ENCODE results near the gene SPTBN2. TPM values are rescaled to one million over a fixed set of nuclear protein-coding genes. Genes with fewer than 3 reads are reported as not detected.

SPTBN2 gene
- total RNA-seq, 4 donors from 2014 or later, result 435 to 663 (median 597) TPM

DNA sequence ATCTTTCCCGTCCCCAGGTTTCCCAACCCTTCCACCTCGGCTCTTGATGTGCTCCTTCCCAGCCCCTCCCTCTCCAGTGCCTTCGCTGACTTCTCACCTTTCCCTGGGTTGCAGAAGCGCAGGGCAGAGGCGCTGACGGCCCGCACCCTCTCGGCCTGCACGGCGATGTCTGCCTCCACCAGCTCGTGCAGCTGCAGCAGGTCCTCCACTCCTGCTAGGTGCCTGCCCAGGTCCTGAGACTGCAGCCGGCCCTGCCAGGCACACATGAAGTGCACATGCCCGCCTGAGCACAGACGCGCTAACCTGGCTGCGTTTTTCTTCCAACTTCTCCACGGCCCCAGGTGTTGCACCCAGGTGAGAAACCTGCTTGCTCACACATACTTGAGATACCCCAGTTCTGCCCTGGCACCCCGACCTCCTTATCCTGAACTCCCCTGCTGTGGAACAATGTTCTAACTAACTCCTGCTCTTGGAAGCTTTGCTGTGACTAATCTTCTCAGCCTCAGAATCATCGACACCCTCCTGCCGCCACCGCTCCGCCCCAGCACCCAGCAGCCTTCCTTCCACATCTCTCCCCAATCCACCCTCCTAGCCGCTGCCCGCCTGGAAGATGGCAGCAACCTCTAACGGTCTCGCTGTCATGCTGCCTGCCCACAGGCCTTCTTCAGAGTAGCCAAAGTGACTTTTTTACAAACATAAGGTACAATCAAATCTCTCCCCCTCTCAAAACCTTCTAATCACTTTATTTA lies 23.3 kb downstream of the SPTBN2 start:
- 70 to 79% methylated on average over 26 of the region's 26 CpGs for WGBS, 2 donors
- TF ChIP-seq, protein P1, sequence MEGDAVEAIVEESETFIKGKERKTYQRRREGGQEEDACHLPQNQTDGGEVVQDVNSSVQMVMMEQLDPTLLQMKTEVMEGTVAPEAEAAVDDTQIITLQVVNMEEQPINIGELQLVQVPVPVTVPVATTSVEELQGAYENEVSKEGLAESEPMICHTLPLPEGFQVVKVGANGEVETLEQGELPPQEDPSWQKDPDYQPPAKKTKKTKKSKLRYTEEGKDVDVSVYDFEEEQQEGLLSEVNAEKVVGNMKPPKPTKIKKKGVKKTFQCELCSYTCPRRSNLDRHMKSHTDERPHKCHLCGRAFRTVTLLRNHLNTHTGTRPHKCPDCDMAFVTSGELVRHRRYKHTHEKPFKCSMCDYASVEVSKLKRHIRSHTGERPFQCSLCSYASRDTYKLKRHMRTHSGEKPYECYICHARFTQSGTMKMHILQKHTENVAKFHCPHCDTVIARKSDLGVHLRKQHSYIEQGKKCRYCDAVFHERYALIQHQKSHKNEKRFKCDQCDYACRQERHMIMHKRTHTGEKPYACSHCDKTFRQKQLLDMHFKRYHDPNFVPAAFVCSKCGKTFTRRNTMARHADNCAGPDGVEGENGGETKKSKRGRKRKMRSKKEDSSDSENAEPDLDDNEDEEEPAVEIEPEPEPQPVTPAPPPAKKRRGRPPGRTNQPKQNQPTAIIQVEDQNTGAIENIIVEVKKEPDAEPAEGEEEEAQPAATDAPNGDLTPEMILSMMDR (IDR thresholded peaks at IDR 0.05), result no peak
- no peak for TF ChIP-seq POLR2A (IDR thresholded peaks at IDR 0.05)
- intact Hi-C loops (cut with DNase I; ENCODE audit: low total_unique reads), result no loop called here
- no peak overlapping the region for H3K4me3 ChIP-seq (ENCODE audit: low read depth, poor library complexity, severe bottlenecking)
- no peak for DNase-seq (ENCODE audit: low spot score in 2 of 2)

DNA sequence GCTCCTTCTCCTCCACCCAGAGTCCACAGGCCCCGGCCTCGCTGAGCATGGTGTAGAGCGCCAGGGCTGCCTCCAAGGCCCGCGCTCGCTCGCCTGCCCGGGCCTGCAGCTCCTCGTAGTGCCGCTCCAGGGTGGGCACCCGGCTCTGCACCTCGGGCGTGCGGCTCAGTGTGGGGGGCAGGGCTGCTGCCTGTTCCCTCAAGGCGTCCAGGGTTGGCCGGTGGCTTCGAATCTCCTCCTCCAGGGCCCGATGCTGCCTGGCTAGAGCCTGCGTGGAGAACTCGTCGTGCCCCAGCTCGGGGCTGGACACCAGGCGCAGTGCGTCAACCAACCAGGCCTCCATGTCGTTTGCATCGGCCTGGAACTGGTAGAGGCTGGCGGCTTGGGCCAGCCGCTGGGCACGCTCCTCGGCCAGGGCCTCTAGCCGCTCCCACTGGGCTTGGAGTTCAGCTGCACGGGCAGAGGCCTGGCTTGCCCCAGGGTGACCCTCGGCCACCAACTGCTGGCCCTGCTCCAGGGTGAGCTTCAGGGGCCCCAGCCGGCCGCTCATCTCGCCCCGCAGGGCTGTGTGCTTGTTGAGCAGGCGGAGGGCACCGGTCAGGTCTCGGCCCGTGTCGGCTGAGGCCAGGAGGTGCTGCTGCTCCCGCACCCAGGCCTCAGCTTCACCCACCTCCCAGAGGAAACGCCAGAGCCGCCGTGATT lies 24.2 kb downstream of the SPTBN2 start:
- DNase-seq (ENCODE audit: low spot score in 2 of 2), result peak in 1 of 2 donors; percentile 84
- intact Hi-C loops (cut with DNase I; ENCODE audit: low total_unique reads), result no loop called here
- no peak for TF ChIP-seq POLR2A (IDR thresholded peaks at IDR 0.05)
- TF ChIP-seq, protein P1 (IDR thresholded peaks at IDR 0.05), result no peak
- H3K4me3 ChIP-seq (ENCODE audit: low read depth, poor library complexity, severe bottlenecking), result no peak overlapping the region
- 81 to 90% methylated on average over 20 to 23 of the region's 46 CpGs for WGBS, 2 donors

DNA sequence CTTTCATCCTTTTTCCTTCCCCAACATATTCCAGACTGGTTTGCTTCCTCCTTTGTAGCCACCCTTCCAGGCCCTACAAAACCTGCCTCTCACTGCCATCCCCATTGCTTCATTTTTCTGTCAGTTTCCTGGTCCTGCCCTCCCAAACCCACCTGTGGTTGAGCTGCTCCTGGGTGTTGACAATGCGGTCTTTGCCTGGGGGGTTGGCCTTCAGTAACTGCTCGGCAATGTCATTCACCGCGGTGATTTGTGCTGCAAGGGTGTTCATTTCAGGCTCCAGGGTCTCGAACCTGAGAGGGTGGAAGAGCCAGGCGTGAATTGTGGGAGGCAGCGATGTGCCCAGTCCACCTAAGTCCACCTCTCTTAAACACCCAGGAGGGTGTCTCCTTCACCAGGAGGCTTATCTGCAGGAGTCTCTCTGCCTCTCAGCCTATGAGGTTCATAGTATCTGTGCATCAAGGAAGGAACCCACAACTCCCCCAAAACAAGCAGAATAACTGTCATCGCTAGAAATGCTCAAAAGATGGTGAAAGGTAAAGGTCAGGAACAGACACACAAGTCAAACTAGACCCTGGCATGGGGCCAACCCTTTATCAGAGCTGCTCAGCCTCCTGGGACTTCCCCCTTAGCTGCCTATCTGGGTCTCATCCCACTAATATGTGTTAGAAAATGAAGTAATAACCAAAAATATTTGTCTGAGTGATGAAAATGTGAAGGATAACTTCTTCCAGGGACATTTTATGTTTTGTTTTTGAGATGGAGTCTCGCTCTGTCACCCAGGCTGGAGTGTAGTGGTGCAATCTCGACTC lies 27.4 kb downstream of the SPTBN2 start:
- TF ChIP-seq, protein P1 (IDR thresholded peaks at IDR 0.05), result no peak
- TF ChIP-seq POLR2A (IDR thresholded peaks at IDR 0.05), result no peak
- intact Hi-C loops (cut with DNase I; ENCODE audit: low total_unique reads), result no loop called here
- H3K4me3 ChIP-seq (ENCODE audit: low read depth, poor library complexity, severe bottlenecking), result no peak overlapping the region
- WGBS, 2 donors, result 94% methylated on average over 10 of the region's 10 CpGs
- no peak for DNase-seq (ENCODE audit: low spot score in 2 of 2)

DNA sequence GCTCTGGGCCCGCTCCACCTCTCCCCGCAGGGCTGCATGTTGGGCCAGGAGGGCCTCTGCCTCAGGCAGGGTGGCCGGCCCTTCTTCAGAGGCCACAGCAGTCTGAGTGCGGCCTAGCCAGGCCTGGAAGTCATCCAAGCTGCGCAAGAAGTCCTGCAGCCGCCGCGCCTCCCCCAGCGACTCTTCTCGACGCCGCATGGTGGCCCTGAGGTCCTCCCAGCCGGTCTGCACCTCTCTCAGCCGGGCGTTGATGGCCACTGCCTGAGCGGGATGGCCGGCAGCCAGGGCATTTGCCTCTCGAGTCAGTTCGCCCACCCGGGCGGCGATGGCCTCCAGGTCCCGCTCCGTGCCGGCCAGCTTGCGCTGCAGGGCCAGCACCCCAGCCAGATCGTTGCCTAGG lies 28.3 kb downstream of the SPTBN2 start:
- no peak for DNase-seq (ENCODE audit: low spot score in 2 of 2)
- intact Hi-C loops (cut with DNase I; ENCODE audit: low total_unique reads), result no loop called here
- TF ChIP-seq, protein P1 (IDR thresholded peaks at IDR 0.05), result no peak
- TF ChIP-seq POLR2A (IDR thresholded peaks at IDR 0.05), result no peak
- no peak overlapping the region for H3K4me3 ChIP-seq (ENCODE audit: low read depth, poor library complexity, severe bottlenecking)
- WGBS, 2 donors, result 97 to 98% methylated on average over 24 to 27 of the region's 27 CpGs

DNA sequence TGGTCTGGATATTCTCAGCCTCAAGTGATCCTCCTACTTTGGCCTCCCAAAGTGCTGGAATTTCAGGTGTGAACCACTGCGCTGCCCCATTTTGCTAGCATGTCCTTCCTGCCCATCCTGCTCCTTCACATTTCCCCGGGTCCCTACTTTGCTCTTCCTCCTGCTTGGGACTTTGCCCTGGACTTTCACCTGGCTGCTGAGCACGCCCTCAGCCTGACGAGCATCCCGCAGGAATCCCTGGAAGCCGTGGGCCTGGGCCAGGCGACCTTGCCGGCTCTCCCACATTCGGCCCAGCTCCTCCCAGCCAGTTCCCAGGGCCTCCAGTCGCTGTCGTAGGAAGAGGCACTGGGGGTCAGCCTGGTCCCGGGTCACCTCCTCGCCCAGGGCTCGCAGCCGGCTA lies 28.7 kb downstream of the SPTBN2 start:
- no peak for TF ChIP-seq POLR2A (IDR thresholded peaks at IDR 0.05)
- TF ChIP-seq, protein P1 (IDR thresholded peaks at IDR 0.05), result no peak
- intact Hi-C loops (cut with DNase I; ENCODE audit: low total_unique reads), result no loop called here
- DNase-seq (ENCODE audit: low spot score in 2 of 2), result no peak
- no peak overlapping the region for H3K4me3 ChIP-seq (ENCODE audit: low read depth, poor library complexity, severe bottlenecking)
- 96% methylated on average over 15 of the region's 15 CpGs for WGBS, 2 donors
